OCI-LY7 (cell line): Measurements from ENCODE around the gene TMEM179B. TPM values are rescaled to one million over a fixed set of nuclear protein-coding genes. Genes with fewer than 3 reads are reported as not detected.

Experiments used
- BruUV-seq: library from RNA; stranded (reverse); fragments of 400-500 nt; replicated peaks from 2 replicates; lab custom pipeline; 2021; lab: Mats Ljungman, UMichigan
- CTCF ChIA-PET: fragments of 300-600 bp; sonication (Branson Sonifier 250); formaldehyde crosslinking; loops from one replicate; lab custom pipeline; 2022; ENCODE audit warnings: antibody characterized with exemption; ENCODE audit not compliant: unreplicated experiment; lab: Charles Lee
- POLR2A ChIA-PET: fragments of 300-600 bp; sonication (Branson Sonifier 250); formaldehyde crosslinking; loops from one replicate; lab custom pipeline; 2022; ENCODE audit warnings: antibody characterized with exemption; lab: Charles Lee
- DNase-seq: peaks from one replicate; pipeline ENCODE4 v3.0.0-alpha.2; 2015; ENCODE audit warnings: low spot score
- H2AFZ ChIP-seq: fragments of 200-600 bp; sonication (generic), shearing (Covaris generic); 2 replicates; pipeline ENCODE4 v1.6.1; 2014; ENCODE audit warnings: mild to moderate bottlenecking, antibody characterized with exemption, low read length, moderate library complexity
- H3K27ac ChIP-seq: fragments of 200-600 bp; sonication (generic); 2 replicates; pipeline ENCODE4 v1.5.1; 2014; ENCODE audit warnings: mixed run types, low read depth, mild to moderate bottlenecking, moderate library complexity, low read length, inconsistent platforms; ENCODE audit not compliant: poor library complexity, severe bottlenecking
- H3K36me3 ChIP-seq: fragments of 200-600 bp; sonication (generic); 2 replicates; pipeline ENCODE4 v1.6.1; 2014; ENCODE audit warnings: mild to moderate bottlenecking, antibody characterized with exemption, low read length, moderate library complexity, mixed read lengths; ENCODE audit not compliant: insufficient read depth
- H3K4me1 ChIP-seq: fragments of 200-600 bp; sonication (generic); 2 replicates; pipeline ENCODE4 v1.5.1; 2014; ENCODE audit warnings: mild to moderate bottlenecking, low read length; ENCODE audit not compliant: insufficient read depth, poor library complexity, severe bottlenecking
- H3K4me2 ChIP-seq: fragments of 200-600 bp; sonication (generic); 2 replicates; pipeline ENCODE4 v1.6.1; 2014; ENCODE audit warnings: mild to moderate bottlenecking, low read length
- H3K4me3 ChIP-seq: fragments of 200-600 bp; sonication (generic); 2 replicates; pipeline ENCODE4 v1.5.1; 2014; ENCODE audit warnings: mild to moderate bottlenecking, low read depth, low read length; ENCODE audit not compliant: poor library complexity, severe bottlenecking
- H3K79me2 ChIP-seq: fragments of 200-600 bp; sonication (generic); 2 replicates; pipeline ENCODE4 v1.6.1; 2016; ENCODE audit warnings: low read depth, mild to moderate bottlenecking, low read length, moderate library complexity, mixed read lengths; ENCODE audit not compliant: insufficient read depth
- H3K9me2 ChIP-seq: fragments of 200-600 bp; sonication (generic); 2 replicates; pipeline ENCODE4 v1.6.1; 2016; ENCODE audit warnings: mild to moderate bottlenecking, low read length, mixed read lengths; ENCODE audit not compliant: insufficient read depth
- H3K9me3 ChIP-seq: fragments of 200-600 bp; sonication (generic); 2 replicates; pipeline ENCODE4 v1.6.1; 2014; ENCODE audit warnings: mild to moderate bottlenecking, mixed run types, low read length, mixed read lengths
- H4K20me1 ChIP-seq: fragments of 200-600 bp; sonication (generic); 2 replicates; pipeline ENCODE4 v1.6.1; 2014; ENCODE audit warnings: mild to moderate bottlenecking, antibody characterized with exemption, low read length, moderate library complexity, mixed read lengths; ENCODE audit not compliant: insufficient read depth
- CTCF ChIP-seq: fragments of 200-600 bp; sonication (generic); conservative IDR thresholded peaks from 2 replicates; pipeline ENCODE4 v1.5.1; 2014; ENCODE audit warnings: mild to moderate bottlenecking, antibody characterized with exemption, low read length, moderate library complexity, mixed read lengths
- EZH2phosphoT487 ChIP-seq: fragments of 200-600 bp; sonication (generic); IDR thresholded peaks from 2 replicates; pipeline ENCODE4 v1.6.1; 2018; ENCODE audit warnings: low read depth, borderline replicate concordance, mild to moderate bottlenecking, mixed run types, antibody characterized with exemption, low read length, moderate library complexity, mixed read lengths
- intact Hi-C: fragments of 100-400 bp; cut with micrococcal nuclease; formaldehyde crosslinking; loops from one replicate; pipeline ENCODE4 v1.10.0; 2022; ENCODE audit not compliant: unreplicated experiment
- total RNA-seq, 2 experiments: library from RNA; depleted of rRNA in 1 of 2; stranded (reverse); fragments of >200 nt in 1 of 2; shearing (Covaris generic) in 1 of 2; gene quantifications; 2 replicates each; pipeline ENCODE4 v1.2.3, GENCODE V29; 2014 to 2022

The TMEM179B gene
- total RNA-seq, 2 experiments from 2014 or later, result 18.6 to 33.1 TPM

GRCh38 chr11:62775646-62776045, 11.6 kb upstream of the TMEM179B start:
- no peak for DNase-seq
- CTCF ChIA-PET, result no interaction called here
- no peak overlapping the region for H3K27ac ChIP-seq
- H4K20me1 ChIP-seq, result no peaks in the 10 kb centered on the region
- intact Hi-C loops, result no loop called here
- TF ChIP-seq EZH2phosphoT487, result no peak
- TF ChIP-seq CTCF, result no peak
- H3K4me3 ChIP-seq, result no peak overlapping the region
- H2AFZ ChIP-seq, result no peak overlapping the region
- peaks cover 39% of the 10 kb centered on the region for H3K36me3 ChIP-seq
- H3K4me1 ChIP-seq, result peaks cover 20% of the 10 kb centered on the region
- BruUV-seq, result no TSS peak
- POLR2A ChIA-PET, result interaction anchor here (0.6 to 1.6 kb wide), 2 partner anchors 22 to 1407 kb away, joined by 5 to 6 read pairs; partner anchors contain the start of gene ZBTB3
- H3K9me3 ChIP-seq, result no peaks in the 10 kb centered on the region
- no peaks in the 10 kb centered on the region for H3K9me2 ChIP-seq
- H3K79me2 ChIP-seq, result peaks cover 24% of the 10 kb centered on the region; the same call in 1 of the 2 replicates
- no peak overlapping the region for H3K4me2 ChIP-seq

DNA sequence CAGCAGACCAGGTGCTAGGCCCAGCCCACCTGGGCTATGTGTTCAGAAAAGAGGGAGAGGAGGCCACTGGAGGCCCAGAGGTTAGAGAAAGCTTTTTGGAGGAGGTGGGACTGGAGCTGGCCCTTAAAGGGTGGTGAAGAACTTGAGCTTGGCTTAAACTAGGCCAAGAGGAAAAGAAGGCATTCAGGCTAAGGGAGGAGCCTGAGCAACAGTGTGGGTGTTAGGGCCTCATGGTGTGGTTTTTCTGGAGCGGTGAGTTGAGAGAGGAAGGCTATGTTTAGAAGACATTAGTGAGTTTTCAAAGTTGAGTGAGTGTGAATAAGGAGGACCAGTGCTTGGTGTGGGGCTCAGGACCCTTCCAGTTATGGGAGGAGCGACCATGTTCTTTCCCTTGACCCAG, 9.8 kb upstream of the TMEM179B start:
- CTCF ChIA-PET, result no interaction called here
- TF ChIP-seq EZH2phosphoT487 (no peak), CTCF (no peak)
- intact Hi-C loops, result no loop called here
- peaks cover 16% of the 10 kb centered on the region; the same call in 1 of the 2 replicates for H3K79me2 ChIP-seq
- H3K4me3 ChIP-seq, result no peak overlapping the region
- H3K9me2 ChIP-seq, result no peaks in the 10 kb centered on the region
- H3K4me2 ChIP-seq, result no peak overlapping the region
- H3K27ac ChIP-seq, result no peak overlapping the region
- peaks cover 51% of the 10 kb centered on the region for H3K36me3 ChIP-seq
- no TSS peak for BruUV-seq
- POLR2A ChIA-PET, result no interaction called here
- H3K4me1 ChIP-seq, result peaks cover 12% of the 10 kb centered on the region
- DNase-seq, result no peak
- H3K9me3 ChIP-seq, result no peaks in the 10 kb centered on the region
- no peak overlapping the region for H2AFZ ChIP-seq
- no peaks in the 10 kb centered on the region for H4K20me1 ChIP-seq

- Histone ChIP-seq H3K4me2 (no peak overlapping the region), H3K27ac (no peak overlapping the region), H3K79me2 (peaks cover 5% of the 10 kb centered on the region; the same call in 1 of the 2 replicates), H4K20me1 (no peaks in the 10 kb centered on the region), H3K4me1 (peaks cover 5% of the 10 kb centered on the region), H3K4me3 (no peak overlapping the region), H2AFZ (no peak overlapping the region), H3K36me3 (peaks cover 57% of the 10 kb centered on the region), H3K9me2 (no peaks in the 10 kb centered on the region), H3K9me3 (no peaks in the 10 kb centered on the region)
- no TSS peak for BruUV-seq
- TF ChIP-seq CTCF (no peak), EZH2phosphoT487 (no peak)
- CTCF ChIA-PET, result no interaction called here
- POLR2A ChIA-PET, result no interaction called here
- intact Hi-C loops, result no loop called here
- no peak for DNase-seq
These were observed 8.8 kb upstream of the TMEM179B start for GRCh38 chr11:62778441-62778840.
